Urothelium cell line (cell line): ENCODE measurements around the gene KDM8.

Source experiments
- DNase-seq: peaks from one replicate; pipeline ENCODE4 v3.0.0; 2011; ENCODE audit warnings: low spot score, mixed read lengths
- FAIRE-seq: peaks from 2 replicates; lab custom pipeline; 2011; peaks lifted over from hg19 to GRCh38; lab: Jason Lieb, UNC

Gene KDM8

DNA sequence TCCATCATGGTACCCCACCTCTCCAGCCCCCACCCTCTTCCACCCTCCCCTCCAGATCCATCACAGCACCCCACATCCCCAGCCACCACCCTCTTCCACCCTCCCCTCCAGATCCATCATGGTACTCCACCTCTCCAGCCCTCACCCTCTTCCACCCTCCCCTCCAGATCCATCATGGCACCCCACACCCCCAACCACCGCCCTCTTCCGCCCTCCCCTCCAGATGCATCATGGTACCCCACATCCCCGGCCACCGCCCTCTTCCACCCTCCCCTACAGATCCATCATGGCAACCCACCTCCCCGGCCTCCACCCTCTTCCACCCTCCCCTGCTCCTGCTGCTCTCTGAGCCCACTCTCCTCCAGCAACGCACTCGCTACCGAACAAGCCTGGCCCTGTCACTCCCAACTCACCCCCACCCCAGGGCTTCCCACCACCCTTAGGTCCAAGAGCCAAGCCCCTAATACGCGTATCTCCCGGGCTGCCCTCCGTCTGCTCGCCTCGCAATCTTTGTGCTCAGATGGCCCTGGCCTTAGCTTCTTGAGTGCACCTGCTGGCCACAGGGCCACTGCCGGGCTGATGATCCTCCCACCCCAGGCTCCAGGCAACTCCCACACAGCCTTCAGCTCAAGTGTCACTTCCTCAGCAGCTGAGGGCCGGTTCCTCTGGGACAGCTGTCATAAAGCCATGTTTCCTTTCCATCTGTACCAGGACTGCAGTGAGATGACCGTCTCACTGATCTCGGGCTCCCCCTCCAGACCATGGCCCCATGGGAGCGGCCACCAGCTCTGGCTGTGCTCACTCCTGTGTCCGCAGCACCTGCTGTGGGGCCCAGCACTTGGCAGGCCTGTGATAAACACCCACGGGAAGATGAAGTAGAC is 25.5 kb downstream of the KDM8 start:
- DNase-seq (no peak), FAIRE-seq (no peak)

GRCh38 chr16:27229891-27230470 is 26.7 kb downstream of the KDM8 start:
- no peak for FAIRE-seq
- DNase-seq, result no peak

- DNase-seq, result no peak
- FAIRE-seq, result no peak
Observed at GRCh38 chr16:27230562-27231001, 27.3 kb downstream of the KDM8 start.

- FAIRE-seq (no peak), DNase-seq (no peak)
Observed at GRCh38 chr16:27231692-27232060, 28.4 kb downstream of the KDM8 start.

GRCh38 chr16:27232061-27232900 is 29.0 kb downstream of the KDM8 start:
- FAIRE-seq, result no peak
- DNase-seq, result no peak

- no peak for FAIRE-seq
Observed at GRCh38 chr16:27232901-27233625, 29.7 kb downstream of the KDM8 start.

DNA sequence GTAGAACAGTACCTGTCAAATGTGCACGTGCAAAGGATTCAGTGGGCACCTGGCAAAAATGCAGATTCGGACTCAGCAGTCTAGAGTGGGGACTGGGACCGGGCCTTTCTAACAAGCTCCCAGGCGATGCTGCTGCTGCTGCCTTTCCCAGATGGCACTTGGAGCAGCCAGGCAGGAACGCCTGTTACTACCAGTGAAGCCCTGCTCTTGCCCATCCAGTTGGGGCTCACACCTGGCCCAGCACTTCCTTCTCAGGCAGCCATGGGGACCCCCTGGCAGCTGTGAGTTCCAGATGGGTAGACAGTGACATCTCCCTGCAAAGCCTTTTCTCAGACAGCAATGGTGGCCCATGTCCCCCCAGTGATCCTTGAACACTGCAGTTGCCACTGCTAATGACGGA is 30.4 kb downstream of the KDM8 start:
- FAIRE-seq (no peak), DNase-seq (no peak)

More at GRCh38 chr16:27232901-27233625, 29.7 kb downstream of the KDM8 start:
- no peak for DNase-seq

- no peak for FAIRE-seq
- DNase-seq, result no peak
Observed at GRCh38 chr16:27234171-27234570, 30.8 kb downstream of the KDM8 start.

GRCh38 chr16:27234603-27235002 is 31.3 kb downstream of the KDM8 start:
- DNase-seq (no peak), FAIRE-seq (no peak)

- FAIRE-seq (no peak), DNase-seq (peak; percentile 40)
Observed at GRCh38 chr16:27235055-27235937, 32.0 kb downstream of the KDM8 start.

DNA sequence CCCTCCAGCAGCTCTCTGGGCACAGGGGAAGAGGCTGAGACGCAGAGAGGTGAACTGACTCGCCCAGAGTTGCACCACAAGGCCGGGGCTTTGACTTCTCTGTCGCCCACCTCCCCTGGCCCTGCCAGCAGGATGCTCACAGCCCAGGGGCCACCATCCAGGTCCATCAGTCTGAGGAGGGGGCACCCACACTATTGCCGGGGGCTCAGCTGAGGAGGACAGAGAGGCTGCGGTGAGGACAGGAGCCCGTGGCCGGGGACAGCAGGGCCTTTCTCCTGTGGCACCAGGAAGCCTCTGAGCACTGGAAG is 32.6 kb downstream of the KDM8 start:
- DNase-seq (no peak), FAIRE-seq (no peak)

DNA sequence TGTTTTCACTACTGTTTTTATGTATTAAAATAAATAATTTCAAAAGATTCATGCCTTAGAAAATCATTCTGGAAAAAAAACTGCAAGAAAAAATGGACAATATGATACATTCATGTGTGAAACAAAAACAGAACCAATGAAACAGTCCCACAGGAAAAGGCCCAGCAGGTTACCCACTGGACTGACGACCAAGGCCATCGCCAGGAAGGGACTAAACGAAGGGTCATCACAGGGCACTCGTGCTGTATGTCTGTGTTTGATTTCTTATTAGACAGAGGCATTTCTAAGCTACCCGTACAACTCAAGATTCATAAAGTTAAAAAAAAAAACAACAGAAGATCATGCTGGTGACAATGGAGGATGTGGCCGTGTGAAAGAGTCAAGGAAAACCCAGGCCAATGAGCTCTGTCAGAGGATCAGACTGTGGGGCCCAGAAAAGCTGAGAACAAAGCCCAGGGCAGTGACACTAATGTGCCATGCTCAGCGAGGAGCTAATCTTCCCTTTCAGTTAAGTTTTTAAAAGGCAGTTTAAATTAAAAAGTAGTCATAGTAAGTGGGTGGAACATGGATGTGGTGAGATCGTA is 33.4 kb downstream of the KDM8 start:
- DNase-seq (no peak), FAIRE-seq (no peak)

GRCh38 chr16:27237219-27238015 is 34.1 kb downstream of the KDM8 start:
- DNase-seq (no peak), FAIRE-seq (no peak)

GRCh38 chr16:27238016-27238587 is 34.8 kb downstream of the KDM8 start:
- no peak for DNase-seq
- no peak for FAIRE-seq

DNA sequence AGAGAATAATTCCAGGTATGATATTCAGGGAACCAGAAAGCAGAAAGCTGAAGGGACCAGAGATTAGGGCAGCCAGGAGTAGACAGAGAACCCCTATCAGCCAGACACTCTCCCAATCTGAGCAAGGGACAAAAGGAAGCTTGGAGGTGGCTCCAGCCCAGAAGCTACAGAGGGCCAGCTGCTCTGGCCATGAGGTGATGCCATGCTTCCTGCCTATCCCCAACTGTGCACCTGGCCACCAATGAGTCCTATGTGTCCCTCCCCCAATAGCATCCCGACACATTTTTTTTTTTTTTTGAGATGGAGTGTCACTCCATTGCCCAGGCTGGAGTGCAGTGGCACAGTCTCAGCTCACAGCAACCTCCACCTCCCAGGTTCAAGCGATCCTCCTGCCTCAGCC is 35.3 kb downstream of the KDM8 start:
- FAIRE-seq, result no peak

DNA sequence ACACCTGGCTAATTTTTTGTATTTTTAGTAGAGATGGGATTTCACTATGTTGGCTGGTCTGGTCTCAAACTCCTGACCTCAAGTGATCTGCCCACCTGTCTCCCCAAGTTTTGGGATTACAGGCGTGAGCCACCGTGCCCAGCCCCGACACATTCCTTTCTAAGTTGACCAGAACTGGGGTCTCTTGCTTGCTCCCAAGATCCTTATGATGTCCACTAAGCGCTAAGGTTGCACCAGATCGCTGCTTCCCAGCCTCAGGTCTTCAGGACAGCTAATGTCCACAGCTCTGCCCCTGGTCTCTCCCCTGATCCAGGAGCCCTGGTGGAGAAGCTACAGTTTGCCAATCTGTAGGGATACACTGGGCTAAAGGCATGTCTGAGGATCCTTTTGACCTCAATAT is 35.7 kb downstream of the KDM8 start:
- FAIRE-seq (no peak), DNase-seq (no peak)

More for the DNA sequence above, 35.3 kb downstream of the KDM8 start:
- DNase-seq, result no peak

- DNase-seq (no peak), FAIRE-seq (no peak)
Observed at GRCh38 chr16:27239906-27240655, 36.8 kb downstream of the KDM8 start.
